ENCODE measurements around the gene TMEM39A.
A peak's percentile ranks its signal among the peaks of the same experiment; 100 is the strongest.

TMEM39A gene, protein sequence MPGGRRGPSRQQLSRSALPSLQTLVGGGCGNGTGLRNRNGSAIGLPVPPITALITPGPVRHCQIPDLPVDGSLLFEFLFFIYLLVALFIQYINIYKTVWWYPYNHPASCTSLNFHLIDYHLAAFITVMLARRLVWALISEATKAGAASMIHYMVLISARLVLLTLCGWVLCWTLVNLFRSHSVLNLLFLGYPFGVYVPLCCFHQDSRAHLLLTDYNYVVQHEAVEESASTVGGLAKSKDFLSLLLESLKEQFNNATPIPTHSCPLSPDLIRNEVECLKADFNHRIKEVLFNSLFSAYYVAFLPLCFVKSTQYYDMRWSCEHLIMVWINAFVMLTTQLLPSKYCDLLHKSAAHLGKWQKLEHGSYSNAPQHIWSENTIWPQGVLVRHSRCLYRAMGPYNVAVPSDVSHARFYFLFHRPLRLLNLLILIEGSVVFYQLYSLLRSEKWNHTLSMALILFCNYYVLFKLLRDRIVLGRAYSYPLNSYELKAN

DNA sequence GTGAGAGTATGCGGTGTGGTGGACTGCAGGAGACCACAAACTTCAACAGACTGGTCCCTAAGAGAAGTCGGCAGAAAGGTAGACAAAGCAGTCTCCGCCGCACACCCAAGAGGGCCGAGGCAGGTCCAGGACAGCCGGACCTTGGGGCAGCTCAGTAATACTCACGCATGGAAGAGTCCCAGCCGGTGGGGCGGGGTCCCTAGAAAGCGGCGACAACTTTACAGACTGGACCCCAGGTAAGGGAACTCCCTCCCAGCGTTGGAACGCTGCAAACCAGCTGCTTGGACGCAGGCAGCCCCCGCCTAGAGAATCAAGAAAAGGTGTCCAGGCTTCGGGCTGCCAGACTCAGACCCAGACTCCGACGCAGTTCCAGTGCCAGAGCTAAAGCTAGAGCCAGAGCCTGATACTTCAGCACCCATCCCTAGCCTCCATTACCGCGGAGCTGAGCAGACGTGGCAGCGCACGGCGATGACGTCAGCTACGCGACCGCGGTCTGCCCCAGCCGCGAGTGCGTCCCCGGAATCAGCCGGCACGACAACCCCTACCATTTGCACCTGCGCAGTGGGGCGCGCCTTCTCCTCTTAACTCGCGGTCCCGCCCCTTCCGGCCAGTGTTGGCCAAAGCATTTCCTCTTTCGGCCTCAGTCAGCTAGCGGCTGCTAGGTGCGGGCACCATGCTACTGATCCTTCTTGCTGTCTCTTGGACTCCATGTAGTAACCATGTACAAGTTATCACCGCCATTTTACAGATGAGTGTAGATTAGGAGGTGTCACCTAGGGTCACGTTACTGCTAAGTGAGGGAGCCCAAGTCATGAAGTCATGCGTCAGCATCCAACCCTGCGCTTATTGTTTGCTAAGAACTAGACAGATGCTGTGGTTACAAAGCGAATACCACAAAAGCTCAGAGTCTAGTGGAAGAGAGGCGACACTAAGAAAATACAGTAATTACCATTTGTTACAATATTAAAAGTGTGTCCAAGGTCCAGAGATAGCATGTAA, at the start of gene TMEM39A:
TSS of gene TMEM39A (minus strand) at position 445 of the 999 bp plus-strand sequence. CDS start 1,541 bp downstream, outside the sequence.
- DNase-seq (ENCODE audit: low spot score), result peak; percentile 98

DNA sequence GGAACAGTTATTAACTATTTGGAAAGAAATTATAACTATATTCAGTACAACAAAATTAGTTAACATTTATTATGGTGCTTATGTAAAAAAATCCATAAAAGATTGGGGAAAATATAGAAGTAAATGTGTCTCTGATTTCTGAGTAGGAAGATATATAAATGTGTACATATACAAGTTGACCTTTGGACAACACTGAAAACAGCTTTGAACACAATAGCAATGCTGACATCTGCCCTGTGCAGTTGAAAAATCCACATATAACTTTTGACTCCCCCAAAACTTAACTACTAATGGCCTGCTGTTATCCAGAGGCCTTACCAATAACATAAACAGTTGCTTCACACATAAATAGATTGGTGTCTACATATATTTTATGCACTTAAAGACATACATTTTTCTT, 47.3 kb upstream of the TMEM39A start:
- DNase-seq (ENCODE audit: low spot score), result no peak

DNA sequence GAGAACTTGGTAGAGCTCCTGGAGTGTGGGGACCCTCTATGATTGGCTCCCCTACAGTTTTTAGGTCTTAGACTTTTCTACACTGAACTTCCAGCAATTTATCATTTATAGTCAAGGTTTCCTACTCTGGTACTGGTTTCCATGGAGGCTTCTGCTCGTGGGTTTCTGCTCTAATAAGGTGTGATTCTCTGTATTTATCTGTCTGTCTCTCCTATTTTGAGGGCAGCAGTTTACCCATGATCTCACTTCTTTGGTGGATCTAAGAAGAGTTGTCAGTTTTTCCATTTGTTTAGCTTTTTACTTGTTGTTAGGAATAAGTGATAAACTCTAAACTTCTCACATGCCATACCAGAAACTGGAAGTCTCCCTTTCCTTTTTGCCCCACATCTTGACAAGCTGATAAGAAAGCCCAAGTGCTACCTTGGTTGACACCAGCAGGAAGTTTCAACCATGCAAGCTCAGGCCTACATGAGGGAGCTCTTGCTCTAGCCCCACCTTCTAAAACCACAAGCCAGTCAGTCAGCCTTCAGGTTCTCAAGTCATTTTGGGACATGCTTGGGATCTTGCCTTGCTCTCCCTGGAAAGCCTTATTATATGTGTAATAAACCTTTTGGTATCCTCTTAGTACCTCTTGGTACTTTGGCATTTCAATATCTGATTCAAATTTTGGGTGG, 44.9 kb upstream of the TMEM39A start:
- DNase-seq (ENCODE audit: low spot score), result no peak

DNA sequence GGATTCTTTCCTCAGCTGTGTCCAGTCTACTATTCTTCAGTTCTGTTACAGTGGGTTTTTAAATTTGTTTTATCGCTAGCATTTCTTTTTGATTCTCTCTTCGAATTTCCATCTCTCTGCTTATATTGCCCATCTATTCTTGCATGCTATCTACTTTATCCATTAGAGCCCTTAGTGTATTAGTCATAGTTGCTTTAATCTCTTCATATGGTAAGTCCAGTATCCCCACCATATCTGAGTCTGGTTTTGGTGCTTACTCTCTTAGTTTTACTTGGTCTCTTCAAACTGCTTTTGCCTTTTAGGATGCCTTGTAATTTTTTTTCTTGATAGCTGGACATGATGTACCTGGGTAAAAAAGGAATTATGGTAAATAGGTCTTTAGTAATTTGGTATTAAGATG, 44.0 kb upstream of the TMEM39A start:
- DNase-seq (ENCODE audit: low spot score), result no peak

DNA sequence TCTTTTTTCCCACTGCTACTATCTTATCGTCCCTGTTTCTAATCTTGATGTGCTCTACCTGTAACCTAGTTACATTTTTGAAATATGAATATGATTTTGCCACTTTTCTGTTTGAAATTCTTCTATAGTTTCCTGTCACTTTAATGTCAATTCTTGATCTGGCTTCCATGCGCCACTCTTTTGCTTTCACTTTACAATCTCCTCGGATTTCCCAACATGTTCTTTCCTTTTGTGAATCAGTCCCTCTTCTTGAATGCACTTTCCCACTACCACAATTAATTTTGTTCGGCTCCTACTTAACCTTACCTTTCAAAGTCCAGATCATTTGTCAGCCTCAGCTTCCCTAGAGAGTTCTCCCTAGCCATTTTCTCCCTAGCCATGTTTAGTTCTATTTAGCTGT, 43.2 kb upstream of the TMEM39A start:
- no peak for DNase-seq (ENCODE audit: low spot score)

DNA sequence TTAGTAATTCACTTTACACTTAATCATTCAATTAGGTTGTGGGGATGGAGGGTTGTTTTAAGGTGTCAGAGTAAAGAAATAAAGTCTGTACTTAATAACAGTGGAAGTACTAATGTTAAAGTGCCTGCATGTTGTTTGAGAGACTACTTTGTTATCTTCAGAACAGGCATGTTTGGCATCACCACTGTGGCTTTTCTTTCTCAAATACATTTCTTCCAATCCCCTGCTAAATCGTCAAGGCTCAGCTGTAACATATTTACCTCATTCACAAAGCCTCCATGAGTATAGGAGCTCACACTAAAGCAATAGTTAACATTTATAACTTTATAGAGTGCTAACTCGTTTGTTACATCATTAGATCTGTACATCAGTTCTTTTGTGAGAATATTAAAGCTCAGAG, 37.5 kb upstream of the TMEM39A start:
- no peak for DNase-seq (ENCODE audit: low spot score)

DNA sequence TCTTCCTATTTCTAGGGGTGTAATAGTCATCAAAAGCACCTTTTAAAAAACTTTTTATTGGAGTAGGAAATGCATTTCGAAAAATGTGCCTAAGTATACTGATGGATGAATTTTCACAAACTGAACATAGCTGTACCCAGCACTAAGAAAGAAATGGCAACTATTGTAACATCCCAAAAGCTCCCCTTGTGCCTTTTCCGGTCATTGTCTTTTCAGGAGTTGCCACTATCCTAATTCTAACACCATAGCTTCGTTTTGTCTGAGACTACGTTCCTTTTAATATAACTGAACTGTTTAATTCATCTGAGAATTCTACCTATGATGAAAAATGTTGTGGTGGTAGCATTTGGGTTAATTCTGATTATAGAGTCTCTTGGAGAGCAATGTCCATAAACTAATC, 36.9 kb upstream of the TMEM39A start:
- DNase-seq (ENCODE audit: low spot score), result no peak

DNA sequence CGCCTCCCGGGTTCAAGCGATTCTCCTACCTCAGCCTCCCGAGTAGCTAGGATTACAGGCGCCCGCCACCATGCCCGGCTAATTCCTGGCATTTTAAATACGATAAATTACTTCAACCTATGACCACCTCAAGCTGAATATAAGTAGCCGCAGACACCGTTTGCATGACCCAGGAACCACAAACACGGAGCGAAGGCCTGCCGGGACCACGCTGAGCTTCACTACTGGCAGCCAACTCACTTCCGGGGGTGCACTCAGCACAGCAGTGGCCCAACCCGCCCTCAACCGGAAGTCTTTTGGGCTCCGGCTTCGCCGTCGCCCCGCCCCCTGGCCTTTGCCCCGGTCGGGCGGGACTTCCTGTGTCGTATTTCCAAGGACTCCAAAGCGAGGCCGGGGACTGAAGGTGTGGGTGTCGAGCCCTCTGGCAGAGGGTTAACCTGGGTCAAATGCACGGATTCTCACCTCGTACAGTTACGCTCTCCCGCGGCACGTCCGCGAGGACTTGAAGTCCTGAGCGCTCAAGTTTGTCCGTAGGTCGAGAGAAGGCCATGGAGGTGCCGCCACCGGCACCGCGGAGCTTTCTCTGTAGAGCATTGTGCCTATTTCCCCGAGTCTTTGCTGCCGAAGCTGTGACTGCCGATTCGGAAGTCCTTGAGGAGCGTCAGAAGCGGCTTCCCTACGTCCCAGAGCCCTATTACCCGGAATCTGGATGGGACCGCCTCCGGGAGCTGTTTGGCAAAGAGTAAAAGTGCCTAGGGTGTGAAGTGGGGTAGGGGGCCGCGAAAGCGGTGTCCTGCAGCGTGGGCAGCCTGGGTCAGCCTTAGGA, 35.0 kb upstream of the TMEM39A start, which contains the start of gene TIMMDC1:
TSS of gene TIMMDC1 (plus strand) at position 362 of the 826 bp plus-strand sequence. CDS start at position 549, 187 bp downstream.
- DNase-seq (ENCODE audit: low spot score), result peak; percentile 98

DNA sequence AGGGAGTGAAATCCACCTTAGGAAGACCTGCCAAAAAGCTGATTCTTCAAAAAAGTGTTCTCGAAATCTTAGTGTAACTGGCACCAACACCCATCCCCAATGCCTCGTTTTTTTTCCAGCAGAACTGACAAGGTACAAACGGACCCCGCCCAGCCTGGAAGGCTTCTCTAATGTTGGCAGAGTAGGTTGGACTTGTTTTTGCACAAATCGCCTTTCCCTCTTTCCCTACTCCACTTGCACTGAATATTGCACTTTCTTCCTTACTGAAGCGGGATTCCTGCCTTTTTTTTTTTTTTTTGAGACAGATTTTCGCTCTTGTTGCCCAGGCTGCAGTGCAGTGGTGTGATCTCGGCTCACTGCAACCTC, 34.4 kb upstream of the TMEM39A start:
- DNase-seq (ENCODE audit: low spot score), result peak; percentile 24

DNA sequence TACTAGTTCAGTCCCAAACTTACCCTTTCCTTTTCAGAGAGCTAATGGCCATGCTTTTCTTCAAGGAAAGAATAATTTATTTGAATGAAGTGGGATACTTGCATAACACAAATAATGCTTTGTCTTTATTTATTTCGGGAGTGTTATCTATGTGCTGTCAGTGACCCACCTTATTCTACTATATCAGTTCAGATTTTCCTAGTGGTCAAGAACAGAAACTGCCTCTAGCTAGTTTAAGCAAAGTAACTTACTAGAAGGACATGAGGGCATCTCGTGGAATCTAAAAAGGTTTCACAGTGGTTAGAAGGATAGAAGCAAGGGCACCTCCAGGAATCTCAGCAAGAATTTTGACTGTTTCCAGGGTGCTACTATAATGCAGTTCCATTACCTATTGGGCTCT, 31.2 kb upstream of the TMEM39A start:
- DNase-seq (ENCODE audit: low spot score), result no peak

DNA sequence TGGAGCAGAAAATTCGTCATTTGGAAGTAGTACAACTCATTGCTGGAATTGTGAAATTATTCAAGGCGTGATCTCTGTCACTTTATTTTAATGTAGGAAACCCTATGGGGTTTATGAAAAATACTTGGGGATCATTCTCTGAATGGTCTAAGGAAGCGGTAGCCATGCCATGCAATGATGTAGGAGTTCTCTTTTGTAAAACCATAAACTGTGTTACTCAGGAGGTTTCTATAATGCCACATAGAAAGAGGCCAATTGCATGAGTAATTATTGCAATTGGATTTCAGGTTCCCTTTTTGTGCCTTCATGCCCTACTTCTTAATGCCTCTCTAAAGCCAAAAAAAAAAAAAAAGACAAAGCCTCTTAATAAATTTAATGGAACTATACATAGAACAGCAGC, 29.4 kb upstream of the TMEM39A start:
- DNase-seq (ENCODE audit: low spot score), result no peak

DNA sequence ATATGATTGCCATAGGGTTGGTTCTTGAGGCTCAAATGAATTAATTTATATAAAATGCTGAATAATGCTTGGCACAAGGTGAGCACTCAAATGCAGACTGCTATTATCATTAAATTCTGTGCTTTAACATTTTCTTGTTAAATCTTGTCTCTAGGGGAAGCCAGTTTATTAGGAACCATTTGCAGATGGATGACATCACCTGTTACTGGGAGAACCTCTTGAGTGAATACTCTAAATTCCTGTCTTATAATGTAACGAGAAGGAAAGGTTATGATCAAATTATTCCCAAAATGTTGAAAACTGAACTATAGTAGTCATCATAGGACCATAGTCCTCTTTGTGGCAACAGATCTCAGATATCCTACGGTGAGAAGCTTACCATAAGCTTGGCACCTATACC, 28.7 kb upstream of the TMEM39A start:
- DNase-seq (ENCODE audit: low spot score), result no peak

DNA sequence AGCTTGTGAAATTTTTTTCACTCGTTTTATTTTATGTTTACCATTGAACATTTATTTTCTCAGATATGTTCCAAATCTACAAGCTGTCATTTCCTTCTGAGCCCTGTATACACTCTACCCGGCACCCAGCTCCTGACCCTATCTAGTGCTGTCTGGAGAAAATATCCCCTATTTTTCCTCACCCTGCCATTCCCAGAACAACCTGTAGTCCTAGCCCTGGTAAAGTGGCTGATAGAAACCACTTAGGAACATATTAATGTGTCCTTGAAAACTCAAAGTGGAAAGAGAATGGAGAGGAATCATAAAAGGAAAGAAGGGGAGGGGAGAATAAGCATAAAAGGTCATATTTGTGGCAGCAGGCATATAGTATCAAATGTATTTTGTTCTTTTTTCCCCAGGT, 26.7 kb upstream of the TMEM39A start:
- DNase-seq (ENCODE audit: low spot score), result no peak

DNA sequence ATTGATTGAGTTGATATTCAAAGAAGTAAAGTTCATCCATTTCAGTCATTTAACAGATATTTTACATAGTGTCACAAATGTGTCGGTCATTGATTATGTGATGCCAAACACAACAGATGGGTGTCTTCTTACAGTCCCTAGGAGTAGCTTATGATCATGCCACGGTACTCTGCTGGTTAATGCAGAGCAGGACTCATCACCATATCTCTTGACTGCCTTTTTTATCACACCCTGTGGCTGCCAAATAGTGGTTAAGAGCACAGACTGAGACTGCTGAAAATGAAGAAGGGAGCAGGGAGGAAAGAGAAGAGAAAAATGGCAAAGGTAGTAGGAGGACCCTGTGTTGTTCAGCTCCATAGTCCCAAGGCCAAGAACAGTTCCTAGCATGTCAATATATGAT, 22.1 kb upstream of the TMEM39A start:
- no peak for DNase-seq (ENCODE audit: low spot score)

DNA sequence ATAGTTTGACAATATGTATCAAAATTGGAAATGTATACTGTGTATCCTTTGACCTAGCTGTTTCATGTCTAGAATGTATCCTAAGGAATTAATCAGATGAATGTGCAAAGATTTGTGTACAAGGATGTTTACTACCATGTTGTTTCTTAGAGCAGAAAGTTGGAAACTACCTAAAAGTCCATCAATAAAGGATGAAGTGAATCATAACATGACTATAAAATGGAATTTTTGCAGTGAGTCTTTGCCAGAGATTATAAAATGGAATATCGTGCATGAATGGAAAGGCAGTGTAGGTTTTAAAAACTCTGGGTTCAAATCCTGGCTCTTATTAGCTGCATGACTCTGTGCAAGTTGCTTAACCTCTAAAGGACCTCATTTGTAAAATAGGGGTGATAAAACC, 19.7 kb upstream of the TMEM39A start:
- no peak for DNase-seq (ENCODE audit: low spot score)

DNA sequence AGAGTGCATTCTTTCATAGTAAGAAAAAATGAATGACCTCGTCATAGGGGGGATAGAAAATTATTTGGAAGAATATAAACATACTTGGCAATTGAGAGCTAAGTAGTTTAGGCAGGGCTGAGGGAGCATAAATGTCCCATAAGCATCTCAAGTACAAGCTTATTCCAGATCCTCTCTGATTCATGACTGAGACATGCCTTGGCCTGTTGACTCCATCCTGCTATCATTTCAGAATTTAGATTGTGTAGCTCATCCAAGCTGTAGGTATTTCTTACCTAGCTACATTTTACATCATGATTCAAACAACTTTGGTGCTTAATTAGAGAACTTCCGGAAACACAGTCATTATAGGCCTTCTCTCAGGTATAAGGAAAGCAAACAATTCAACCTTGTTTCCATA, 17.7 kb upstream of the TMEM39A start:
- DNase-seq (ENCODE audit: low spot score), result no peak

DNA sequence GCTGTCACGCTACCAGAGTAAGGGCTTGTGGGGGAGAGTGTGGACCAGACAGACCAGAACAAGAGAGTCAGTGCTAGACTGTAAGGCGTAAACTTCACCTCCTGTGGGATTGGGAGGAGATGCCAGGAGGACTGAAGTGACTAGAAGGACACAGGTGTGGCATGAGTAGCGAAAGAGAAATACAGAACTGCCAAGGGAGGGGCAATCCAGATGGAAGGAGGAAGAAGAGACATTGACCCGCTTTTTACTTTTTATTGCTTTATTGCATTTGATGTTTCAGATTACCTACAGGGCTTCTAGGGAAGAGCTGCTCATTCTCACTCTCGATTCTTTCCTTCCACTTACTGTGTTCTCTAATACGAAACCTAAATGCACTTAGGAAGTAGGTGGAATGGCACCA, 7.5 kb upstream of the TMEM39A start:
- DNase-seq (ENCODE audit: low spot score), result no peak

DNA sequence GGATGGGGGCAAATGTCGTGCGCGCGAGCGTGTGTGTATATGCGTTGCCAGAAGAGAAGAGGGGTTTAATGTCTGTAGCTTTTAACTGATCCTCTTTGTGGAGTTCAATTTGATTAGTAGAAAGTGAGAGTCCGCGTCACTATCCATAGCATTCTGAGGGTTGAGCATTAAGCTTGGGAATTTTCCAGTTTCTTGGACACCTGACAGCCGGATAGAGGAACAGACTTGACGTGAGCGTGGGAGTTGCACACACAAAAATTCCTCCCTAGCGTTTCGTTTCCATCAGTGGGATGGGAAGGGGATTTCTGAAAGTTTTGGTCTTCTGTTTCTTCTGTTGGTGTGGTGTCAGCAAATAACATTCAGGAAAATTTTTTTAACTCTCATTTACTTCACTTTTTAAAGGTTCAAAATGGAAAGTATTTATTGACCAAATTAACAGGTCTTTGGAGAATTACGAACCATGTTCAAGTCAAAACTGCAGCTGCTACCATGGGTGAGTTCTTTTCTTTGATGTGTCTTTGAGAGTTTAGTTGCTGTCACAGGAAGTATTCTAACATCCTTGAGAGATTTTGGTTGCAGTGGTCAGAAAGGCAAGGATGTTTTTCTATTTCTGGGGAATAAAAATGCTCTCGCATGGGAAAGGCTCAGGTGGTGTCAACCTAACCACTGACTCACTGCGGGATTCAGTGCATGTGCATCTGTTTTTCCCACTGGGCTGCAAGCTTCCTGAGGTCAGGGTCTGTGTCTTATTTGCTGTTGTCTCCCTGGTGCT, 6.2 kb upstream of the TMEM39A start:
- DNase-seq (ENCODE audit: low spot score), result peak; percentile 36

DNA sequence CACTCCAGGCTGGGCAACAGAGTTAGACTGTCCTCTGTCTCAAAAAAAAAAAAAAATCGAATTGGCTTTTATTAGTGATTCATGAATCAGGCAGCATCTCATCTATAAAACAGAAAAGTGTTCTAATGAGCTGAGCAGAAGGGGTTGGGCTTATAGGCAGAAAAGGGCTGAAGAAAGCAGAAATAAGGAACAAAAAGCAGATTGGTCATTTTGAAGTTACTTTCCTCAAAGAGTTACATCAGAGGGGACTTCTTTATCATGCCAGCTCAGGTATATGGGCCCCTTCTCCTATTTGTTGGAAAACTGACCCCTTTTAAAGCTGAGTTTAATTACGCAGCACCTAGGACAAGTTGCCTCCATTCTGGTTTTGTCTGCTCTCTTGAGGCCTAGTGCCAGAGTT, 4.6 kb upstream of the TMEM39A start:
- no peak for DNase-seq (ENCODE audit: low spot score)

DNA sequence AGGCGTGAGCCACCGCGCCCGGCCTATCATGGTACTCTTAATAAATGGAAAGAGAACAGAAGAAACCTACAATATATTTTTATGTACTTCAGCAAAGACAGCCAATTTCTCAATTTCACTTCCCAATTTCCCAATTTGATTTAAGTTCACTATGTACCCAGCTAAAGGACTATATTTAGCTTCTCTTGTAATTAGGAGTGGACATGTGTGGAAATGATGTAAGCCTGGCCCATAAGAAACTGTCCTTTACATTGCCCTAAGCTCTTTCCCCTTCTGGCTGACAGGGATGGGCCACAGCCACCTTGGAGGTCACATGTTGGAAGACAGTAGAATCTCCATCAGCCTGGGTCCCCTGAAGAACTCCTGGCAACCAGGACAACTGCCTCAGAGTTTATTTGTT, 6.2 kb downstream of the TMEM39A start:
- DNase-seq (ENCODE audit: low spot score), result peak; percentile 20

Measured in pons (tissue), 1 donor.